ENCODE data around the gene MESP1. TPM values are rescaled to one million over a fixed set of nuclear protein-coding genes. Genes with fewer than 3 reads are reported as not detected.

The MESP1 gene
- total and polyA plus RNA-seq, 2 of the 8 experiments (the other 6 are each of a cell fraction or from before 2014, with no cell fraction given), result 0.15 to 0.23 TPM

DNA sequence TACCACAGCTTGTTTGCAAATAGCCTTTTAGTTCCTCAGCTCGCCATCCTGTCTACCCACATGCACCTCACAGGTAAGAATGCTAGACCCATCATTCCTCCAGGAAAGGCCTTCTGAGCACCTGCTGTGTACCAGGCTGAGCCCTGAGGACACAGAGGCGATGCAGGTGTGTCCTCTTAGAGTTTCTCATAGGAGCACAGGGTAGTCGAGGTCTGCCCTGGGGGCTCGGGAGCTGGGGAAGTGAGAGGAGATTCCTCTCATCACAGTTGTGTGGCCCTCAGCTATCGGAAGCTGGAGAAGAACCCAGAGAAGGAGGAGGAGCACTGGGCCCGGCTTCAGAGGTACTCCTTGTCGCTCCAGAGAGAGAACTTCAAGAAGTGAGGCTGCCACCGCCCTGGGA lies 8.0 kb downstream of the MESP1 start:
- peak overlapping the region; percentile 19; the same call in 1 of the 2 replicates for H2BK12ac ChIP-seq (ENCODE audit: low read depth, low read length)
- peaks cover 0 to 7% of the 10 kb centered on the region in 2 experiments for H4K20me1 ChIP-seq (replicated peaks in 1 of 2; ENCODE audit: control insufficient read depth in 1 of 2, insufficient read depth in 2 of 2, low read length in 2 of 2)
- no peak overlapping the region for H3K4ac ChIP-seq (replicated peaks; ENCODE audit: insufficient read length, low read depth, low read length)
- no peak overlapping the region for H3K18ac ChIP-seq (ENCODE audit: extremely low read depth, low read length)
- no peak overlapping the region for H3K27ac ChIP-seq (ENCODE audit: low read depth, low read length)
- no peak overlapping the region for H3K56ac ChIP-seq (replicated peaks; ENCODE audit: insufficient read length, low read depth, low read length)
- H3K9ac ChIP-seq (replicated peaks in 1 of 4; ENCODE audit: extremely low read depth in 1 of 4, low read depth in 3 of 4, low read length in 3 of 4), result no peak overlapping the region
- H3K14ac ChIP-seq (ENCODE audit: insufficient read length), result no peak overlapping the region
- H3K9me3 ChIP-seq (ENCODE audit: insufficient read depth in 2 of 2, low read depth in 1 of 2, low read length in 1 of 2), result no peaks in the 10 kb centered on the region
- no peak overlapping the region for H3K4me3 ChIP-seq (ENCODE audit: extremely low read depth in 1 of 4, insufficient read depth in 2 of 4, low read depth in 3 of 4, low read length in 4 of 4)
- H2BK15ac ChIP-seq (ENCODE audit: low read length), result no peak overlapping the region
- no peak overlapping the region for H4K5ac ChIP-seq (ENCODE audit: insufficient read length, low read depth, low read length)
- no peak overlapping the region for H4K8ac ChIP-seq (ENCODE audit: extremely low read depth, insufficient read depth, low read length)
- no peak overlapping the region for H2BK5ac ChIP-seq (ENCODE audit: low read depth, low read length)
- no peak overlapping the region for H2AFZ ChIP-seq (ENCODE audit: low read length)
- H2BK120ac ChIP-seq (replicated peaks; ENCODE audit: low read depth, low read length), result no peak overlapping the region
- H3K27me3 ChIP-seq (replicated peaks in 1 of 4; ENCODE audit: control insufficient read depth in 3 of 4, extremely low read depth in 1 of 4, insufficient read depth in 3 of 4, low read length in 3 of 4), result peaks cover 10 to 31% (median 29%) of the 10 kb centered on the region in 4 experiments
- no peak for DNase-seq (ENCODE audit: low read depth in 1 of 2, low spot score in 2 of 2)
- H2AK5ac ChIP-seq (ENCODE audit: low read depth, low read length), result no peak overlapping the region
- no peak for FAIRE-seq
- H3K23ac ChIP-seq (ENCODE audit: insufficient read length), result no peak overlapping the region
- ChIA-PET POLR2A (ENCODE audit: partially characterized antibody) (interaction anchor here (0.6 kb wide), 1 partner anchor 170 kb away, joined by 5 read pairs; no protein-coding TSS in a partner anchor), CTCF (ENCODE audit: partially characterized antibody) (interaction anchor here (1.4 to 3.0 kb wide), 6 partner anchors 10 to 145 kb away, joined by 4 to 14 read pairs (median 6); no protein-coding TSS in a partner anchor)
- TF ChIP-seq, protein P1, sequence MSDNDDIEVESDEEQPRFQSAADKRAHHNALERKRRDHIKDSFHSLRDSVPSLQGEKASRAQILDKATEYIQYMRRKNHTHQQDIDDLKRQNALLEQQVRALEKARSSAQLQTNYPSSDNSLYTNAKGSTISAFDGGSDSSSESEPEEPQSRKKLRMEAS (IDR thresholded peaks at IDR 0.05), result no peak
- no peak for TF ChIP-seq CREB1 (IDR thresholded peaks at IDR 0.05)
- no peak for TF ChIP-seq POLR2AphosphoS5 (IDR thresholded peaks at IDR 0.05; ENCODE audit: low read depth, low read length)
- H3K23me2 ChIP-seq (ENCODE audit: low read depth, low read length), result peaks cover 19% of the 10 kb centered on the region; the same call in 1 of the 2 replicates
- no peak overlapping the region for H4K91ac ChIP-seq (replicated peaks; ENCODE audit: insufficient read length, low read length)
- WGBS, 2 experiments (ENCODE audit: extremely low coverage in 1 of 2, insufficient coverage in 1 of 2, insufficient read length in 1 of 2, insufficient replicate concordance in 2 of 2, low coverage in 1 of 2, low lambda C conversion rate in 2 of 2, missing lambda C conversion rate in 1 of 2), result 81% methylated on average over 8 of the region's 8 CpGs; no CpG with 5 or more reads in 1 of the 2 experiments
- H3K79me1 ChIP-seq (ENCODE audit: low read depth, low read length), result no peaks in the 10 kb centered on the region; the same call in none of the 2 replicates
- no peak overlapping the region for H3K4me2 ChIP-seq (ENCODE audit: insufficient read depth in 1 of 2, low read depth in 2 of 2, low read length in 2 of 2)
- no peaks in the 10 kb centered on the region for H3K36me3 ChIP-seq (ENCODE audit: control insufficient read depth in 2 of 4, insufficient read depth in 4 of 4, low read length in 3 of 4)
- H2BK20ac ChIP-seq (ENCODE audit: low read length), result no peak overlapping the region
- H3K79me2 ChIP-seq (ENCODE audit: control insufficient read depth in 1 of 2, insufficient read depth in 2 of 2, low read length in 2 of 2), result no peaks in the 10 kb centered on the region
- H3K4me1 ChIP-seq (replicated peaks in 1 of 4; ENCODE audit: control insufficient read depth in 3 of 4, insufficient read depth in 4 of 4, low read length in 3 of 4), result peaks cover 0 to 18% (median 10%) of the 10 kb centered on the region in 4 experiments; a peak in 5 of 7 replicates
